ENCODE results near the gene RAB31. TPM values are rescaled to one million over a fixed set of nuclear protein-coding genes. Genes with fewer than 3 reads are reported as not detected.
A peak's percentile ranks its signal among the peaks of the same experiment; 100 is the strongest.
"Not testable (repeated sequence)": the region's sequence is repeated elsewhere in the genome, so short reads cannot be mapped to it uniquely, and the experiment has no call there.

The RAB31 gene
- total RNA-seq, 1 donor from 2014 or later, result 19.0 TPM

- no peak for DNase-seq (ENCODE audit: low read depth)
These were observed 170.7 kb downstream of the RAB31 start for GRCh38 chr18:9878783-9879242.

- no peak for DNase-seq (ENCODE audit: low read depth)
These were observed 176.0 kb downstream of the RAB31 start for GRCh38 chr18:9884090-9884489.

- DNase-seq (ENCODE audit: low read depth), result no peak
These were observed 176.5 kb downstream of the RAB31 start for GRCh38 chr18:9884532-9885140.

GRCh38 chr18:9885170-9886004 lies 177.3 kb downstream of the RAB31 start, which contains the start of gene TXNDC2:
Gene TXNDC2 (plus strand): TSS chr18:9885973. CDS start chr18:9886681, 708 bp downstream.
- DNase-seq (ENCODE audit: low read depth), result no peak

GRCh38 chr18:9886005-9886348 lies 177.9 kb downstream of the RAB31 start:
- DNase-seq (ENCODE audit: low read depth), result no peak

GRCh38 chr18:9887992-9888391 lies 179.9 kb downstream of the RAB31 start:
- no peak for DNase-seq (ENCODE audit: low read depth)

- no peak for DNase-seq (ENCODE audit: low read depth)
These were observed 182.1 kb downstream of the RAB31 start for GRCh38 chr18:9890196-9890595.

GRCh38 chr18:9890957-9891356 lies 182.9 kb downstream of the RAB31 start:
- DNase-seq (ENCODE audit: low read depth), result no peak

GRCh38 chr18:9891515-9891914 lies 183.4 kb downstream of the RAB31 start:
- DNase-seq (ENCODE audit: low read depth), result not testable (repeated sequence)

GRCh38 chr18:9894454-9895068 lies 186.5 kb downstream of the RAB31 start:
- no peak for DNase-seq (ENCODE audit: low read depth)

- no peak for DNase-seq (ENCODE audit: low read depth)
These were observed 189.0 kb downstream of the RAB31 start for GRCh38 chr18:9897129-9897528.

GRCh38 chr18:9897787-9898291 lies 189.7 kb downstream of the RAB31 start:
- DNase-seq (ENCODE audit: low read depth), result not testable (repeated sequence)

- DNase-seq (ENCODE audit: low read depth), result no peak
These were observed 190.9 kb downstream of the RAB31 start for GRCh38 chr18:9898792-9899549.

- not testable (repeated sequence) for DNase-seq (ENCODE audit: low read depth)
These were observed 191.4 kb downstream of the RAB31 start for GRCh38 chr18:9899550-9899930.

- no peak for DNase-seq (ENCODE audit: low read depth)
These were observed 192.6 kb downstream of the RAB31 start for GRCh38 chr18:9900699-9901098.

- no peak for DNase-seq (ENCODE audit: low read depth)
These were observed 193.3 kb downstream of the RAB31 start for GRCh38 chr18:9901377-9901776.

- not testable (repeated sequence) for DNase-seq (ENCODE audit: low read depth)
These were observed 194.2 kb downstream of the RAB31 start for GRCh38 chr18:9902264-9902663.

GRCh38 chr18:9902832-9903231 lies 194.7 kb downstream of the RAB31 start:
- no peak for DNase-seq (ENCODE audit: low read depth)

- DNase-seq (ENCODE audit: low read depth), result peak; percentile 32
These were observed 197.4 kb downstream of the RAB31 start for GRCh38 chr18:9905401-9905922.

- no peak for DNase-seq (ENCODE audit: low read depth)
These were observed 198.4 kb downstream of the RAB31 start for GRCh38 chr18:9906481-9906880.

- no peak for DNase-seq (ENCODE audit: low read depth)
These were observed 199.8 kb downstream of the RAB31 start for GRCh38 chr18:9907867-9908266.
